ENCODE data around the gene PRKAR1A. TPM values are rescaled to one million over a fixed set of nuclear protein-coding genes. Genes with fewer than 3 reads are reported as not detected.

PRKAR1A gene
- total and polyA plus RNA-seq, 2 of the 8 experiments (the other 6 are each of a cell fraction or from before 2014, with no cell fraction given), result 39.3 to 149 TPM

DNA sequence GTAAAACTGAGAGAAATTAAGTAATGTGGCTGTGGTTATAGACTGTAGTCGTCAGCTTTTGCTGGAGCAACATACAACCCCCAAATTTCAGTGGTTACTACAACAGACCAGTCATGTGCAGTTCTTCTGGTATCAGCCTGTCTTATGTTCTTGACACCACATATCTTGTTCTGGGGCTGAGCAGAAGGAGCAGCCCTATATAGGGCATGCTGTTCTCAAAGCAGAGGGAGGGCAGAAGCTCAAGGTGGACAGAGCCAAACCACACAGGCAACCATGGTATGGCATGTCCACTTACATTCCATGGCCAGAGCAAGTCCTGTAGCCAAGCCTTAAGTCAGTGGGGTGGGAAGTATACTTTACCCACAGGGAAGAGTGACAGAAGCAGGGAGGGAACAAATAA is 7.7 kb downstream of the PRKAR1A start:
- H3K4me1 ChIP-seq (replicated peaks in 1 of 4; ENCODE audit: control insufficient read depth in 3 of 4, insufficient read depth in 4 of 4, low read length in 3 of 4), result peaks cover 0 to 1% (median 0%) of the 10 kb centered on the region in 4 experiments; a peak in 1 of 7 replicates
- no peak overlapping the region for H3K18ac ChIP-seq (ENCODE audit: extremely low read depth, low read length)
- H3K23ac ChIP-seq (ENCODE audit: insufficient read length), result no peak overlapping the region
- H3K79me2 ChIP-seq (ENCODE audit: control insufficient read depth in 1 of 2, insufficient read depth in 2 of 2, low read length in 2 of 2), result peaks cover 5 to 55% of the 10 kb centered on the region in 2 experiments
- H3K27me3 ChIP-seq (replicated peaks in 1 of 4; ENCODE audit: control insufficient read depth in 3 of 4, extremely low read depth in 1 of 4, insufficient read depth in 3 of 4, low read length in 3 of 4), result no peaks in the 10 kb centered on the region
- WGBS, 2 experiments (ENCODE audit: extremely low coverage in 1 of 2, insufficient coverage in 1 of 2, insufficient read length in 1 of 2, insufficient replicate concordance in 2 of 2, low coverage in 1 of 2, low lambda C conversion rate in 2 of 2, missing lambda C conversion rate in 1 of 2), result 81% methylated on average over 1 of the region's 1 CpG; no CpG with 5 or more reads in 1 of the 2 experiments
- no peak overlapping the region for H3K27ac ChIP-seq (ENCODE audit: low read depth, low read length)
- H4K8ac ChIP-seq (ENCODE audit: extremely low read depth, insufficient read depth, low read length), result no peak overlapping the region
- no peak overlapping the region for H2AK5ac ChIP-seq (ENCODE audit: low read depth, low read length)
- H2BK15ac ChIP-seq (ENCODE audit: low read length), result no peak overlapping the region
- DNase-seq (ENCODE audit: low read depth in 1 of 2, low spot score in 2 of 2) (no peak), FAIRE-seq (no peak)
- H3K79me1 ChIP-seq (ENCODE audit: low read depth, low read length), result peaks cover 5% of the 10 kb centered on the region
- H2BK120ac ChIP-seq (replicated peaks; ENCODE audit: low read depth, low read length), result no peak overlapping the region
- H2BK20ac ChIP-seq (ENCODE audit: low read length), result no peak overlapping the region
- H3K4me3 ChIP-seq (ENCODE audit: extremely low read depth in 1 of 4, insufficient read depth in 2 of 4, low read depth in 3 of 4, low read length in 4 of 4), result no peak overlapping the region
- H4K20me1 ChIP-seq (replicated peaks in 1 of 2; ENCODE audit: control insufficient read depth in 1 of 2, insufficient read depth in 2 of 2, low read length in 2 of 2), result peaks cover 0 to 6% of the 10 kb centered on the region in 2 experiments
- no peak overlapping the region for H4K91ac ChIP-seq (replicated peaks; ENCODE audit: insufficient read length, low read length)
- no peak overlapping the region for H2BK12ac ChIP-seq (ENCODE audit: low read depth, low read length)
- H3K4ac ChIP-seq (replicated peaks; ENCODE audit: insufficient read length, low read depth, low read length), result no peak overlapping the region
- no peak overlapping the region for H4K5ac ChIP-seq (ENCODE audit: insufficient read length, low read depth, low read length)
- H3K56ac ChIP-seq (replicated peaks; ENCODE audit: insufficient read length, low read depth, low read length), result no peak overlapping the region
- H3K9ac ChIP-seq (replicated peaks in 1 of 4; ENCODE audit: extremely low read depth in 1 of 4, low read depth in 3 of 4, low read length in 3 of 4), result no peak overlapping the region
- TF ChIP-seq, protein P1, sequence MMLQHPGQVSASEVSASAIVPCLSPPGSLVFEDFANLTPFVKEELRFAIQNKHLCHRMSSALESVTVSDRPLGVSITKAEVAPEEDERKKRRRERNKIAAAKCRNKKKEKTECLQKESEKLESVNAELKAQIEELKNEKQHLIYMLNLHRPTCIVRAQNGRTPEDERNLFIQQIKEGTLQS (IDR thresholded peaks at IDR 0.05; ENCODE audit: insufficient read depth, low read depth, low read length), result no peak
- ChIA-PET POLR2A (ENCODE audit: partially characterized antibody) (interaction anchor here (1.0 to 1.4 kb wide), 3 partner anchors 10 to 186 kb away, joined by 3 read pairs; no protein-coding TSS in a partner anchor), CTCF (ENCODE audit: partially characterized antibody) (interaction anchor here (1.0 to 1.5 kb wide), 2 partner anchors 14 to 28 kb away, joined by 3 to 5 read pairs; no protein-coding TSS in a partner anchor)
- H3K23me2 ChIP-seq (ENCODE audit: low read depth, low read length), result no peaks in the 10 kb centered on the region; the same call in 1 of the 2 replicates
- no peak overlapping the region for H3K14ac ChIP-seq (ENCODE audit: insufficient read length)
- H3K9me3 ChIP-seq (ENCODE audit: insufficient read depth in 2 of 2, low read depth in 1 of 2, low read length in 1 of 2), result peaks cover 10 to 14% of the 10 kb centered on the region in 2 experiments
- no peak overlapping the region for H2AFZ ChIP-seq (ENCODE audit: low read length)
- H2BK5ac ChIP-seq (ENCODE audit: low read depth, low read length), result no peak overlapping the region
- H3K4me2 ChIP-seq (ENCODE audit: insufficient read depth in 1 of 2, low read depth in 2 of 2, low read length in 2 of 2), result no peak overlapping the region
- H3K36me3 ChIP-seq (ENCODE audit: control insufficient read depth in 2 of 4, insufficient read depth in 4 of 4, low read length in 3 of 4), result peaks cover 14 to 66% (median 33%) of the 10 kb centered on the region in 4 experiments; a peak in 7 of 8 replicates
